Measurements from ENCODE around the gene HDGFL1. TPM values are rescaled to one million over a fixed set of nuclear protein-coding genes. Genes with fewer than 3 reads are reported as not detected.
A peak's percentile ranks its signal among the peaks of the same experiment; 100 is the strongest.

HDGFL1 gene
- total RNA-seq, 1 experiment from 2014 or later = not detected

DNA sequence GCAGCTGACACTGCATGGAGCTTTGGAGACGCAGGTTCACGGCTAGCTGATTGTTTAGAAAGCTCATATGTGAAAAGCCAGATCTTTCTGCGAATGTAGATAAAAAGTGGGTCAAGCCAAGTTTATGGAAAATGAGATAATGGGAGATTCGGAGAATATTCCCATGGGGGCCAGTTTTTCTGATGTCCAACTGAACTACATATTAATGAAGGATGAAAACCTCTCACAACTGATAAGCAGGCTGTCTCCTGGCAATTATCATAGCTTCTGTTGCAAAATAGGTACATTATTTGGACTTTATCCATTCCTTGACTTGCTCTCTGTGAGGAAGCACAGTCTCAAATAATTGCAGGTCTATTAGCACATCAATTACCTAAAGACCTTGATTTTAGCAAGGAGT is 21.1 kb downstream of the HDGFL1 start:
- no peak for DNase-seq (ENCODE audit: low read depth)

GRCh38 chr6:22593895-22594294 is 24.5 kb downstream of the HDGFL1 start:
- no peak for DNase-seq (ENCODE audit: low read depth)

GRCh38 chr6:22596011-22596410 is 26.6 kb downstream of the HDGFL1 start:
- no peak for DNase-seq (ENCODE audit: low read depth)

GRCh38 chr6:22598339-22598738 is 29.0 kb downstream of the HDGFL1 start:
- no peak for DNase-seq (ENCODE audit: low read depth)

DNA sequence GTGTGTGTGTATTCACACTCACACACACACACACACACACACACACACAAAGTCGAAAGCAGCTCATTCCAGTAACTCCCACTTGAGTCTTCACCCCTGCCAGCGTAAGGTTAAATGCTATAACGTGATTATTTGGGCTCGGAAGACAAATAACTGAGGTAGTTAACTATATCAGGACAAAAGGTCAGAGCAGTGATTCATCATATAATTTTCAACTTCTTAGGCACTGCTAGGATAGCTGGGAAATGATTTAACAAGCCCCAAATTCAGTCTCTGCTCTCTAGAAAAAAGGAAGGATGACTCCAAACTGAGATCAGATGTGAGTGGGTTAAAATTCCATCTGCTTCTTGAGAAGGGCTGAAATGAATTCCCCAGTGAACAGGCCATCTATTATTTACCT is 30.7 kb downstream of the HDGFL1 start:
- no peak for DNase-seq (ENCODE audit: low read depth)

DNA sequence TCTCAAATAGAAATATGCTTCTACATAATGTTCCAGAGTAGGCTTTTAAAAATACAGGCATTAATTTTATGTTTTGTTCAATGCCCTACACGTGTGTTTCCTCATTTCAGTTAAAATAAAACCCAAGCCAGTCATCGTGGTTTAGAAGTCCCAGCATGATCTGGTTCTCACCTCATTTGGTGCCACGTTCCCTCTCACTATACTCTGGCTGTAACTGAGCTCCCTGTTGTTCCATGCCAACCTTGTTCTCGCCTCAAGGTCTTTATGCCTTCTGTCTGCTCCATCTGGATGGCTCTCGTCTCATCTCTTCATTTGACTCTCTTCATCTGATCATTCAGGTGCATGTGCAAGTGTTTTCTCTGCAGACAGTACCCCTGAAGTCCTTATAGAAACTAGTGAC is 32.6 kb downstream of the HDGFL1 start:
- no peak for DNase-seq (ENCODE audit: low read depth)

GRCh38 chr6:22605736-22606135 is 36.4 kb downstream of the HDGFL1 start:
- no peak for DNase-seq (ENCODE audit: low read depth)

GRCh38 chr6:22610127-22610526 is 40.8 kb downstream of the HDGFL1 start:
- no peak for DNase-seq (ENCODE audit: low read depth)

GRCh38 chr6:22612236-22612635 is 42.9 kb downstream of the HDGFL1 start:
- DNase-seq (ENCODE audit: low read depth) = no peak

DNA sequence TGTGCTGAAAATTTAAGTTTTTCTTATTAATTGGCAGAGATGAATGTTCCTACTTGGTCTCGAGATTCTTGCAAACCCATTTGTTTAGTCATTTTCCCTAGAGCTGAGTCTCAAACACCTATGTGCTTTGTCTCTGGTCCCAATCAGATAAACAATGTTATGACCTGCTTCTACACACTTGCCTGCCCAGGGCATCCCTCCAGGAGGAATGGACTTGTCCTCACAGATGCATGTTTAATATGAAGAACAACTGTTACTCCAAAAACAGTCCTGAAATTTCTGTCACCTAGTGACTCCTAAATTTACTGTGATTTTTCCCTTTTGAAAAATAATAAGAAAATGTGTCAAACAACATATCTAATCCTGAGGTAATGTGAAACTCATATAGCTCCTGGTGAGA is 43.7 kb downstream of the HDGFL1 start:
- DNase-seq (ENCODE audit: low read depth) = no peak

DNA sequence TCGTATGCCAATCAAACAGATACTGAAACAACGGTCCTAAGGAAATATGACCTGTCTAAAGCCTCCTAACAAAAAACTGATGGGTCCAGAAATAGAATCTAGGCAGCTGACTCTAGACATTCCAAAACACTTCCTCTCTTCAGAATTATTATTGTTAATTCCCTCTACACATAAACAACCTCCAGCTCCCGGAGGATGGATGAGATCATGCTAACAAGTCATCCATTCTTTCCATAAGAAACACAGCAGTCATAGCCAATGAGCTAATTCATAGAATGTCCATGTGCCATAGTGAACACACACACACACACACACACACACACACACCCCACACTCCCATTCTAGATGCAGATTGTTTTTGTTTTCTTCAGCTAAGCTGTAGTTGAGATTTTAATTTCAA is 44.3 kb downstream of the HDGFL1 start:
- peak; percentile 46 for DNase-seq (ENCODE audit: low read depth)

DNA sequence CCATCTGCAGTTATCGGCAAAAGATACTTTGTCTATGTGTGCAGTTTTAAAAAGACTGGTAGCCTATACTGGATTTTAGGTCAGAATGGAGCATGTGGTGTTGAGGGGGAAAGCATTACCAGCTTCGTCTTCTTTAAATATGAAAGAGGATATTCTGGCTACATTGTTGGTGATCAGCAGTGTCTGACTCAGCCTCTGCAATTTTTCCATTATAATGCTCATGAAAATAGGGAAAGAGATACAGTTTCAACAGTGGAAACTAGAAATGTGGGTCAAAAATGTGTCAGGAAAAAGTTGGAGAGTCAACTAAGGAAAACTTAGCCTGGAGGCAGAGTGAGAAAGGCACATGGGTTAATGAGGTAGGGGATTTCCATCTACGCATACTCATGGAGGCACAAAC is 45.2 kb downstream of the HDGFL1 start:
- peak; percentile 8 for DNase-seq (ENCODE audit: low read depth)

GRCh38 chr6:22621028-22621427 is 51.7 kb downstream of the HDGFL1 start:
- DNase-seq (ENCODE audit: low read depth) = no peak

Measured in RPMI7951 (cell line).